ENCODE measurements around the gene PRRT2. TPM values are rescaled to one million over a fixed set of nuclear protein-coding genes. Genes with fewer than 3 reads are reported as not detected.

The PRRT2 gene
- total and polyA plus RNA-seq, 10 of the 15 experiments (the other 5 are each of a cell fraction or from before 2014, with no cell fraction given): 0.08 to 0.49 (median 0.12) TPM; not detected in 4

GRCh38 chr16:29831490-29831889, 19.5 kb downstream of the PRRT2 start (continued):
- TF ChIP-seq SUPT20H (IDR thresholded peaks at IDR 0.05; ENCODE audit: borderline replicate concordance, control insufficient read depth, low read depth, low read length) (no peak), ZBTB40 (IDR thresholded peaks at IDR 0.05; ENCODE audit: borderline replicate concordance) (no peak), CUX1 (IDR thresholded peaks at IDR 0.05; ENCODE audit: insufficient replicate concordance, low read depth, low read length) (no peak), BCLAF1 (IDR thresholded peaks at IDR 0.05) (no peak), ZNF592 (IDR thresholded peaks at IDR 0.05) (no peak)

Measured in GM12878 (cell line).